ENCODE results near the gene BABAM2.

BABAM2 gene

GRCh38 chr2:28035816-28036215 is 145.3 kb downstream of the BABAM2 start:
- DNase-seq = no peak

GRCh38 chr2:28036307-28036706 is 145.8 kb downstream of the BABAM2 start:
- DNase-seq = no peak

GRCh38 chr2:28038722-28039121 is 148.2 kb downstream of the BABAM2 start:
- DNase-seq = no peak

GRCh38 chr2:28045676-28046351 is 155.3 kb downstream of the BABAM2 start:
- no peak for DNase-seq

- DNase-seq = no peak
These were observed 156.4 kb downstream of the BABAM2 start for GRCh38 chr2:28046921-28047320.

GRCh38 chr2:28047681-28048080 is 157.2 kb downstream of the BABAM2 start:
- no peak for DNase-seq

- DNase-seq = no peak
These were observed 157.8 kb downstream of the BABAM2 start for GRCh38 chr2:28048341-28048740.

GRCh38 chr2:28049416-28049815 is 158.9 kb downstream of the BABAM2 start:
- no peak for DNase-seq

- DNase-seq = no peak
These were observed 159.4 kb downstream of the BABAM2 start for GRCh38 chr2:28049899-28050298.

GRCh38 chr2:28052691-28053090 is 162.2 kb downstream of the BABAM2 start:
- no peak for DNase-seq

GRCh38 chr2:28053597-28053996 is 163.1 kb downstream of the BABAM2 start:
- DNase-seq = no peak

- no peak for DNase-seq
These were observed 164.4 kb downstream of the BABAM2 start for GRCh38 chr2:28054916-28055315.

GRCh38 chr2:28055325-28055970 is 164.9 kb downstream of the BABAM2 start:
- DNase-seq = no peak

GRCh38 chr2:28058791-28059190 is 168.3 kb downstream of the BABAM2 start:
- no peak for DNase-seq

GRCh38 chr2:28062867-28063266 is 172.3 kb downstream of the BABAM2 start:
- DNase-seq = no peak

- DNase-seq = no peak
These were observed 173.0 kb downstream of the BABAM2 start for GRCh38 chr2:28063492-28063962.

GRCh38 chr2:28067602-28068001 is 177.1 kb downstream of the BABAM2 start:
- DNase-seq = no peak

- DNase-seq = no peak
These were observed 177.6 kb downstream of the BABAM2 start for GRCh38 chr2:28068088-28068487.

GRCh38 chr2:28068527-28068926 is 178.0 kb downstream of the BABAM2 start:
- DNase-seq = no peak

- no peak for DNase-seq
These were observed 180.7 kb downstream of the BABAM2 start for GRCh38 chr2:28071221-28071620.

- no peak for DNase-seq
These were observed 183.6 kb downstream of the BABAM2 start for GRCh38 chr2:28074137-28074536.

GRCh38 chr2:28080911-28081310 is 190.4 kb downstream of the BABAM2 start:
- no peak for DNase-seq

- DNase-seq = no peak
These were observed 191.6 kb downstream of the BABAM2 start for GRCh38 chr2:28082131-28082530.

GRCh38 chr2:28083476-28083875 is 192.9 kb downstream of the BABAM2 start:
- no peak for DNase-seq

- no peak for DNase-seq
These were observed 194.0 kb downstream of the BABAM2 start for GRCh38 chr2:28084564-28084963.

Data from activated CD4-positive, alpha-beta T cell treated with anti-CD3 and anti-CD28 coated beads, Interleukin-2, amount 50 U/mL, for 48 hours (primary cell).